PFSK-1 (cell line): ENCODE data around the gene RANGAP1.

Experiments
- REST ChIP-seq, 2 experiments: IDR thresholded peaks; 2 replicates each; pipeline versions ENCODE4 v1.6.1 to v1.8.0; 2011 to 2012; ENCODE audit warnings: low read depth in 2 of 2, low read length in 2 of 2, control low read depth in 1 of 2, inconsistent platforms in 1 of 2, mild to moderate bottlenecking in 1 of 2, moderate library complexity in 1 of 2; ENCODE audit not compliant: insufficient read depth in 1 of 2
- SIN3A ChIP-seq: IDR thresholded peaks from 2 replicates; pipeline ENCODE4 v1.6.1; 2012; ENCODE audit warnings: mild to moderate bottlenecking, low read length, moderate library complexity, borderline replicate concordance; ENCODE audit not compliant: insufficient read depth
- TAF1 ChIP-seq: IDR thresholded peaks from 2 replicates; pipeline ENCODE4 v1.6.1; 2012; ENCODE audit warnings: low read length, control low read depth, borderline replicate concordance; ENCODE audit not compliant: insufficient read depth

GRCh38 chr22:41231369-41231768, 54.6 kb downstream of the RANGAP1 start:
- no peak for TF ChIP-seq SIN3A
- TF ChIP-seq REST (IDR thresholded peaks at IDR 0.05; ENCODE audit: insufficient read depth in 1 of 2, low read depth in 2 of 2, low read length in 2 of 2): no peak
- TF ChIP-seq TAF1: no peak
